Thyroid gland (tissue), 4 donors: Measurements from ENCODE around the gene FOXD4L6.
"Not testable (repeated sequence)": the region's sequence is repeated elsewhere in the genome, so short reads cannot be mapped to it uniquely, and the experiment has no call there.

ENCODE experiments used
- POLR2A ChIP-seq, 2 donors: fragments of 450-650 bp; IDR thresholded peaks; one replicate each; pipeline ENCODE4 v1.6.1; 2017; ENCODE audit warnings: antibody characterized with exemption in 2 of 2, mild to moderate bottlenecking in 2 of 2, moderate library complexity in 1 of 2
- TF ChIP-seq, protein P1 (sequence below), 6 experiments: fragments of 200-600 bp in 3 of 6; fragments of 450-650 bp in 3 of 6; sonication (generic) in 3 of 6; IDR thresholded peaks; one replicate each; pipeline ENCODE4 v1.5.1; 2016 to 2019; ENCODE audit warnings: antibody characterized with exemption in 6 of 6, mild to moderate bottlenecking in 2 of 6, inconsistent platforms in 1 of 6, moderate library complexity in 1 of 6

GRCh38 chr9:41109253-41109652, 19.2 kb downstream of the FOXD4L6 start:
- TF ChIP-seq, protein P1, sequence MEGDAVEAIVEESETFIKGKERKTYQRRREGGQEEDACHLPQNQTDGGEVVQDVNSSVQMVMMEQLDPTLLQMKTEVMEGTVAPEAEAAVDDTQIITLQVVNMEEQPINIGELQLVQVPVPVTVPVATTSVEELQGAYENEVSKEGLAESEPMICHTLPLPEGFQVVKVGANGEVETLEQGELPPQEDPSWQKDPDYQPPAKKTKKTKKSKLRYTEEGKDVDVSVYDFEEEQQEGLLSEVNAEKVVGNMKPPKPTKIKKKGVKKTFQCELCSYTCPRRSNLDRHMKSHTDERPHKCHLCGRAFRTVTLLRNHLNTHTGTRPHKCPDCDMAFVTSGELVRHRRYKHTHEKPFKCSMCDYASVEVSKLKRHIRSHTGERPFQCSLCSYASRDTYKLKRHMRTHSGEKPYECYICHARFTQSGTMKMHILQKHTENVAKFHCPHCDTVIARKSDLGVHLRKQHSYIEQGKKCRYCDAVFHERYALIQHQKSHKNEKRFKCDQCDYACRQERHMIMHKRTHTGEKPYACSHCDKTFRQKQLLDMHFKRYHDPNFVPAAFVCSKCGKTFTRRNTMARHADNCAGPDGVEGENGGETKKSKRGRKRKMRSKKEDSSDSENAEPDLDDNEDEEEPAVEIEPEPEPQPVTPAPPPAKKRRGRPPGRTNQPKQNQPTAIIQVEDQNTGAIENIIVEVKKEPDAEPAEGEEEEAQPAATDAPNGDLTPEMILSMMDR (IDR thresholded peaks at IDR 0.05) = not testable (repeated sequence)
- not testable (repeated sequence) for TF ChIP-seq POLR2A (IDR thresholded peaks at IDR 0.05)
